Smooth muscle cell (in vitro differentiated cells): ENCODE measurements around the gene RTCB. TPM values are rescaled to one million over a fixed set of nuclear protein-coding genes. Genes with fewer than 3 reads are reported as not detected.

ENCODE experiments used
- DNase-seq: peaks from one replicate; lab custom pipeline; 2025; ENCODE audit not compliant: unreplicated experiment; lab: John Stamatoyannopoulos, UW
- H2AFZ ChIP-seq: fragments of 200-600 bp; sonication (generic); 2 replicates; pipeline ENCODE4 v1.6.0; 2016; ENCODE audit warnings: antibody characterized with exemption, low read depth, mild to moderate bottlenecking
- H3F3A ChIP-seq: fragments of 200-600 bp; sonication (generic); 2 replicates; pipeline ENCODE4 v1.6.0; 2017; ENCODE audit warnings: antibody characterized with exemption, low read depth
- H3K27ac ChIP-seq: fragments of 200-600 bp; sonication (generic); 2 replicates; pipeline ENCODE4 v1.5.1; 2016; ENCODE audit warnings: low read depth, mild to moderate bottlenecking
- H3K27me3 ChIP-seq: fragments of 200-600 bp; sonication (generic); 2 replicates; pipeline ENCODE4 v1.6.1; 2016; ENCODE audit warnings: low read depth, mild to moderate bottlenecking
- H3K36me3 ChIP-seq: fragments of 200-600 bp; sonication (generic); 2 replicates; pipeline ENCODE4 v1.5.1; 2016; ENCODE audit warnings: low read depth
- H3K4me1 ChIP-seq: fragments of 200-600 bp; sonication (generic); 2 replicates; pipeline ENCODE4 v1.5.1; 2016; ENCODE audit warnings: low read depth
- H3K4me2 ChIP-seq: fragments of 200-600 bp; sonication (generic); 2 replicates; pipeline ENCODE4 v1.6.0; 2016; ENCODE audit warnings: mild to moderate bottlenecking
- H3K4me3 ChIP-seq: fragments of 200-600 bp; sonication (generic); 2 replicates; pipeline ENCODE4 v1.5.1; 2016; ENCODE audit warnings: mild to moderate bottlenecking
- H3K79me2 ChIP-seq: fragments of 200-600 bp; sonication (generic); 2 replicates; pipeline ENCODE4 v1.6.0; 2016; ENCODE audit warnings: low read depth, mild to moderate bottlenecking
- H3K9ac ChIP-seq: fragments of 200-600 bp; sonication (generic); 2 replicates; pipeline ENCODE4 v1.6.0; 2016; ENCODE audit warnings: low read depth
- H3K9me3 ChIP-seq: fragments of 200-600 bp; sonication (generic); replicated peaks from 2 replicates; pipeline ENCODE4 v1.5.1; 2016; ENCODE audit warnings: low read depth
- H4K20me1 ChIP-seq: fragments of 200-600 bp; sonication (generic); 2 replicates; pipeline ENCODE4 v1.6.0; 2016; ENCODE audit warnings: low read depth
- CTCF ChIP-seq: fragments of 200-600 bp; sonication (generic); IDR thresholded peaks from 2 replicates; pipeline ENCODE4 v1.5.1; 2017; ENCODE audit warnings: borderline replicate concordance, mild to moderate bottlenecking, antibody characterized with exemption; ENCODE audit not compliant: insufficient read depth, poor library complexity, severe bottlenecking
- WGBS: methylation state at CpG from one replicate; pipeline ENCODE4 v1.1.7; 2016; ENCODE audit warnings: low lambda C conversion rate; 5-methylcytosine and 5-hydroxymethylcytosine counted together
- polyA plus RNA-seq: library from polyadenylated mRNA; unstranded; fragments of >200 nt; fragmentation: Nextera tagmentation; extraction: Ambion mirVana; gene quantifications from 2 replicates; pipeline ENCODE4 v1.2.1, GENCODE V29; 2016
- total RNA-seq: library from RNA; depleted of rRNA; stranded (reverse); fragments of >200 nt; gene quantifications from 2 replicates; pipeline ENCODE4 v1.2.3, GENCODE V29; 2014

Gene RTCB
- total and polyA plus RNA-seq, 2 experiments from 2014 or later, result 105 to 120 TPM

GRCh38 chr22:32444068-32444467 lies 32.0 kb upstream of the RTCB start:
- Histone ChIP-seq H3K4me1 (no peaks in the 10 kb centered on the region), H4K20me1 (no peaks in the 10 kb centered on the region)

GRCh38 chr22:32430352-32430751 lies 18.3 kb upstream of the RTCB start:
- Histone ChIP-seq H3K27me3 (peaks cover 28% of the 10 kb centered on the region), H3K9me3 (no peaks in the 10 kb centered on the region), H3K4me1 (no peaks in the 10 kb centered on the region), H3K79me2 (no peaks in the 10 kb centered on the region), H3F3A (no peaks in the 10 kb centered on the region), H4K20me1 (no peaks in the 10 kb centered on the region), H3K9ac (no peak overlapping the region), H2AFZ (no peak overlapping the region), H3K36me3 (no peaks in the 10 kb centered on the region), H3K4me2 (no peak overlapping the region), H3K4me3 (no peak overlapping the region), H3K27ac (no peak overlapping the region)
- TF ChIP-seq CTCF, result no peak
- no peak for DNase-seq
- WGBS, result 92% methylated on average over 1 of the region's 1 CpG

More at GRCh38 chr22:32444068-32444467, 32.0 kb upstream of the RTCB start:
- Histone ChIP-seq H2AFZ (no peak overlapping the region), H3K4me3 (no peak overlapping the region), H3K27ac (no peak overlapping the region), H3K9ac (no peak overlapping the region), H3K27me3 (peaks cover 49% of the 10 kb centered on the region), H3K79me2 (no peaks in the 10 kb centered on the region), H3F3A (no peaks in the 10 kb centered on the region), H3K4me2 (no peak overlapping the region), H3K36me3 (no peaks in the 10 kb centered on the region), H3K9me3 (no peaks in the 10 kb centered on the region)
- WGBS, result 46% methylated on average over 6 of the region's 6 CpGs
- TF ChIP-seq CTCF, result no peak
- no peak for DNase-seq

GRCh38 chr22:32426881-32427280 lies 14.8 kb upstream of the RTCB start:
- WGBS, result 92% methylated on average over 4 of the region's 4 CpGs
- H3K36me3 ChIP-seq, result no peaks in the 10 kb centered on the region
- no peaks in the 10 kb centered on the region for H3F3A ChIP-seq
- no peak for DNase-seq
- no peaks in the 10 kb centered on the region for H3K79me2 ChIP-seq
- no peaks in the 10 kb centered on the region for H3K9me3 ChIP-seq
- TF ChIP-seq CTCF, result no peak
- H3K27ac ChIP-seq, result no peak overlapping the region
- no peak overlapping the region for H3K9ac ChIP-seq
- H3K4me3 ChIP-seq, result no peak overlapping the region
- H3K4me1 ChIP-seq, result no peaks in the 10 kb centered on the region
- H4K20me1 ChIP-seq, result no peaks in the 10 kb centered on the region
- H3K4me2 ChIP-seq, result no peak overlapping the region
- H3K27me3 ChIP-seq, result peaks cover 35% of the 10 kb centered on the region
- no peak overlapping the region for H2AFZ ChIP-seq

GRCh38 chr22:32423664-32424063 lies 11.6 kb upstream of the RTCB start:
- H3K4me2 ChIP-seq, result no peak overlapping the region
- no peaks in the 10 kb centered on the region for H3K9me3 ChIP-seq
- no peaks in the 10 kb centered on the region for H3K4me1 ChIP-seq
- no peaks in the 10 kb centered on the region for H3F3A ChIP-seq
- no peak overlapping the region for H3K9ac ChIP-seq
- no peak overlapping the region for H3K27ac ChIP-seq
- no peaks in the 10 kb centered on the region for H3K79me2 ChIP-seq
- H2AFZ ChIP-seq, result no peak overlapping the region
- no peak overlapping the region for H3K4me3 ChIP-seq
- H3K36me3 ChIP-seq, result no peaks in the 10 kb centered on the region
- peaks cover 58% of the 10 kb centered on the region for H3K27me3 ChIP-seq
- TF ChIP-seq CTCF, result no peak
- WGBS, result 60% methylated on average over 1 of the region's 1 CpG
- no peaks in the 10 kb centered on the region for H4K20me1 ChIP-seq
- DNase-seq, result no peak
